Esophagus squamous epithelium (tissue), 5 donors: ENCODE results near the gene KIAA0319L. TPM values are rescaled to one million over a fixed set of nuclear protein-coding genes. Genes with fewer than 3 reads are reported as not detected.

Experiments used
- DNase-seq: peaks from one replicate; lab custom pipeline; 2025; lab: John Stamatoyannopoulos, UW
- H3K27ac ChIP-seq, 4 donors: fragments of 200-600 bp; sonication (generic); one replicate each; pipeline ENCODE4 v1.5.1; 2016 to 2019; ENCODE audit warnings: mild to moderate bottlenecking in 1 of 4
- H3K27me3 ChIP-seq, 4 donors: fragments of 200-600 bp; sonication (generic); 1 replicate in 3 of 4; 2 replicates in 1 of 4; pipeline versions ENCODE4 v1.5.1 to v1.6.0; 2017 to 2021; ENCODE audit warnings: antibody characterized with exemption in 1 of 4
- H3K36me3 ChIP-seq, 3 donors: fragments of 200-600 bp; sonication (generic); one replicate each; pipeline ENCODE4 v1.5.1; 2016 to 2019
- H3K4me1 ChIP-seq, 3 donors: fragments of 200-600 bp; sonication (generic); one replicate each; pipeline ENCODE4 v1.5.1; 2017 to 2019
- H3K4me3 ChIP-seq, 4 donors: fragments of 200-600 bp; sonication (generic); 1 replicate in 3 of 4; 2 replicates in 1 of 4; pipeline ENCODE4 v1.5.1; 2016 to 2019; ENCODE audit warnings: mild to moderate bottlenecking in 2 of 4, moderate library complexity in 1 of 4
- H3K9me3 ChIP-seq, 3 donors: fragments of 200-600 bp; sonication (generic); one replicate each; pipeline ENCODE4 v1.5.1; 2016 to 2019
- POLR2A ChIP-seq, 4 donors: fragments of 450-650 bp; IDR thresholded peaks; one replicate each; pipeline ENCODE4 v1.6.1; 2017; ENCODE audit warnings: antibody characterized with exemption in 4 of 4, mild to moderate bottlenecking in 4 of 4, moderate library complexity in 3 of 4
- WGBS, 2 donors: methylation state at CpG; one replicate each; pipeline ENCODE4 v1.1.5; 2018; 5-methylcytosine and 5-hydroxymethylcytosine counted together
- intact Hi-C: fragments of 100-400 bp; cut with DNase I; formaldehyde crosslinking; loops from one replicate; pipeline ENCODE4 v1.15.0; 2022
- total RNA-seq, 4 donors: library from RNA; depleted of rRNA; stranded (reverse); fragments of >200 nt; gene quantifications; one replicate each; pipeline ENCODE4 v1.1.0, GENCODE V29; 2016
- TF ChIP-seq, protein P1 (sequence below), 6 experiments: fragments of 450-650 bp in 4 of 6; fragments of 200-600 bp in 2 of 6; sonication (generic) in 2 of 6; IDR thresholded peaks; one replicate each; pipeline ENCODE4 v1.5.1; 2016 to 2019; ENCODE audit warnings: antibody characterized with exemption in 6 of 6, mild to moderate bottlenecking in 4 of 6, moderate library complexity in 4 of 6
- donor health status: DM: yes; HTN: yes; CAD: no.

KIAA0319L gene
- total RNA-seq, 4 donors from 2014 or later: 24.8 to 53.4 (median 28.4) TPM

DNA sequence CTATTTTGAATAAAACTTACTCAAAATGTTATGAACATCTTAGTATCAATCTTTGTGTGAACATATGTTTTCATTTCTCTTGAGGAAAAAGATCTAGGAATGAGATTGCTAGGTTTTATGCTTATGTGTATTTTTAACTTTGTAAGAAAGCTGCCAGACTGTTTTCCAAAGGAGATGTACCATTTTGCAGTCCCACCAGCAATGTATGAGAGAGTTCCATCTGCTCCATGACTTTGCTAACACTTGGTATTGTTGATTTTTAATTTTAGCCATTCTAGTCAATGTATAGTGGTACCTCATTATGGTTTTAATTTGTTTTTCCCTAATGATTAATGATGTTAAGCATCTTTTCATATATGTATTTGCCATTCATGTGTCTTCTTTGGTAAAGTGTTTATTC is 156.2 kb downstream of the KIAA0319L start:
- peaks cover 0 to 100% (median 12%) of the 10 kb centered on the region in 3 donors for H3K36me3 ChIP-seq

DNA sequence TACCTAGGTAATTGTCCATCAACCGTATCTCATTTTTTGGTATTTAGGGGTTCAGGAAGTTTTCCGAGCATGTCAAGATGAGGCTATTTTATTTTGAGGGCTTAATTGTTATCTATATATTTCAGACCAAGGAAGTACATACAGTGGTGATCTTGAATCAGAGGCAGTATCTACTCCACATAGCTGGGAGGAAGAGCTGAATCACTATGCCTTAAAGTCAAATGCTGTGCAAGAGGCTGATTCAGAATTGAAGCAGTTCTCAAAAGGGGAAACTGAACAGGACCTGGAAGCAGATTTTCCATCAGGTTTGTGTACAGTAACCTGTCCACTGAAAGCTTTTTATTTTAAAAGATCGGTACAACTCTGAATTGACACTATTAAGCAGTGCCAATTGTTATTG is 158.5 kb downstream of the KIAA0319L start:
- no peak overlapping the region for H3K27ac ChIP-seq
- peaks cover 0 to 100% (median 11%) of the 10 kb centered on the region in 3 donors for H3K36me3 ChIP-seq
- no peak for DNase-seq
- H3K9me3 ChIP-seq: no peaks in the 10 kb centered on the region
- H3K4me3 ChIP-seq: no peak overlapping the region
- H3K4me1 ChIP-seq: no peaks in the 10 kb centered on the region
- intact Hi-C loops: no loop called here
- H3K27me3 ChIP-seq: no peaks in the 10 kb centered on the region
- 87 to 93% methylated on average over 3 of the region's 3 CpGs for WGBS, 2 donors
- TF ChIP-seq, protein P1, sequence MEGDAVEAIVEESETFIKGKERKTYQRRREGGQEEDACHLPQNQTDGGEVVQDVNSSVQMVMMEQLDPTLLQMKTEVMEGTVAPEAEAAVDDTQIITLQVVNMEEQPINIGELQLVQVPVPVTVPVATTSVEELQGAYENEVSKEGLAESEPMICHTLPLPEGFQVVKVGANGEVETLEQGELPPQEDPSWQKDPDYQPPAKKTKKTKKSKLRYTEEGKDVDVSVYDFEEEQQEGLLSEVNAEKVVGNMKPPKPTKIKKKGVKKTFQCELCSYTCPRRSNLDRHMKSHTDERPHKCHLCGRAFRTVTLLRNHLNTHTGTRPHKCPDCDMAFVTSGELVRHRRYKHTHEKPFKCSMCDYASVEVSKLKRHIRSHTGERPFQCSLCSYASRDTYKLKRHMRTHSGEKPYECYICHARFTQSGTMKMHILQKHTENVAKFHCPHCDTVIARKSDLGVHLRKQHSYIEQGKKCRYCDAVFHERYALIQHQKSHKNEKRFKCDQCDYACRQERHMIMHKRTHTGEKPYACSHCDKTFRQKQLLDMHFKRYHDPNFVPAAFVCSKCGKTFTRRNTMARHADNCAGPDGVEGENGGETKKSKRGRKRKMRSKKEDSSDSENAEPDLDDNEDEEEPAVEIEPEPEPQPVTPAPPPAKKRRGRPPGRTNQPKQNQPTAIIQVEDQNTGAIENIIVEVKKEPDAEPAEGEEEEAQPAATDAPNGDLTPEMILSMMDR (IDR thresholded peaks at IDR 0.05): no peak
- TF ChIP-seq POLR2A (IDR thresholded peaks at IDR 0.05): no peak

More for the DNA sequence above, 156.2 kb downstream of the KIAA0319L start:
- H3K4me3 ChIP-seq: no peak overlapping the region
- no peak for DNase-seq
- no peaks in the 10 kb centered on the region for H3K9me3 ChIP-seq
- H3K4me1 ChIP-seq: no peaks in the 10 kb centered on the region
- TF ChIP-seq, protein P1 (IDR thresholded peaks at IDR 0.05): no peak
- TF ChIP-seq POLR2A (IDR thresholded peaks at IDR 0.05): no peak
- intact Hi-C loops: no loop called here
- H3K27ac ChIP-seq: no peak overlapping the region
- no peaks in the 10 kb centered on the region for H3K27me3 ChIP-seq

GRCh38 chr1:35394386-35394785 is 162.8 kb downstream of the KIAA0319L start:
- Histone ChIP-seq H3K27me3 (no peaks in the 10 kb centered on the region), H3K9me3 (no peaks in the 10 kb centered on the region), H3K27ac (no peak overlapping the region), H3K36me3 (peaks cover 5 to 99% (median 16%) of the 10 kb centered on the region in 3 donors), H3K4me3 (no peak overlapping the region), H3K4me1 (no peaks in the 10 kb centered on the region)
- 80 to 100% methylated on average over 1 of the region's 2 CpGs for WGBS, 2 donors
- DNase-seq: no peak
- intact Hi-C loops: no loop called here
- TF ChIP-seq POLR2A (IDR thresholded peaks at IDR 0.05): no peak
- TF ChIP-seq, protein P1 (IDR thresholded peaks at IDR 0.05): no peak

DNA sequence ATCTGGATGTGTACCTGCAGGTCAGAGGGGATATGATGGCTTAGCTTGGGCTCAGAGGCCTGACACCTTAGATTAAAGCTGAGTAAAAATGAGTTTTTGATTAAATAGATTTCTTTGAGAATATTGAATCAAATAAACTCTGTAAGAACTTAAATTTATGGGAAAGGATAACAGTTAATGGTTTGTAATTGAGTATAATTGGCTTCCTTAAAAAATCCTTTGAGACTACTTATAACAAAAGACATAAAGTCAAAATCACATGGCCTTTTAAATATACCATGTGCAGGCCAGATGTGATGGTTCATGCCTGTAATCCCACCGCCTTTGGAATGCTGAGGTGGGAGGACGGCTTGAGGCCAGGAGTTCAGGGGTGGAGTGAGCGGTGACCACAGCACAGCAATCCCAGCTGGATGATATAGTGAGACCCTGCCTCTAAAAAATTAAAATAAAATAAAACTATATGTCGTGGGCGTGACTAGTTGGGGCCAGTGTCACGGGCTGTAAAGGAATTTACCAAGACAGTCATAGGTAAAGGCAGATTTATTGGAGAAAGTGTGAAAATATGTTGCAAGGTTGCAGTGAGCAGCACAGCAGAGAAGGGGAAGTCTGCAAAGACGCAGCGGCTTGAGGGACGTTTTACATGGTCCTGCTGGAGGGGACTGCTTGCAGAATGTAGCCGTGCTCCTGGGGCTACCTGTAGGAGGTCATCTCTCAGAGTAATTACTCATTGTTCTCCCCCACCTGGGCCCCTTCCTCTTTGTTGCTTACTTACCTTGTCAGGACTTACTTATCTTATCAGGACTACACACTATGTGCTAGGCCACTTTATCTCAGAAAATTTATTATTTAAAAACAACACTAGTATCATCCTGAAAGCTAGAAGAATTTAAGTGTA is 166.4 kb downstream of the KIAA0319L start:
- no peaks in the 10 kb centered on the region for H3K9me3 ChIP-seq
- no peak overlapping the region for H3K4me3 ChIP-seq
- H3K4me1 ChIP-seq: no peaks in the 10 kb centered on the region
- peaks cover 5 to 99% (median 11%) of the 10 kb centered on the region in 3 donors for H3K36me3 ChIP-seq
- no peak for TF ChIP-seq POLR2A (IDR thresholded peaks at IDR 0.05)
- TF ChIP-seq, protein P1 (IDR thresholded peaks at IDR 0.05): no peak
- WGBS, 2 donors: 90% methylated on average over 10 of the region's 10 CpGs
- intact Hi-C loops: no loop called here
- H3K27me3 ChIP-seq: no peaks in the 10 kb centered on the region
- no peak for DNase-seq
- no peak overlapping the region for H3K27ac ChIP-seq

- Histone ChIP-seq H3K36me3 (peaks cover 5 to 83% (median 11%) of the 10 kb centered on the region in 3 donors), H3K4me3 (no peak overlapping the region), H3K27ac (no peak overlapping the region), H3K4me1 (no peaks in the 10 kb centered on the region), H3K27me3 (no peaks in the 10 kb centered on the region), H3K9me3 (no peaks in the 10 kb centered on the region)
- TF ChIP-seq, protein P1 (IDR thresholded peaks at IDR 0.05): no peak
- TF ChIP-seq POLR2A (IDR thresholded peaks at IDR 0.05): no peak
- intact Hi-C loops: no loop called here
- DNase-seq: no peak
- WGBS, 2 donors: 78 to 87% methylated on average over 6 of the region's 6 CpGs
These were observed 170.2 kb downstream of the KIAA0319L start for GRCh38 chr1:35386959-35387358.
